H1 (cell line): Measurements from ENCODE around the gene RPL39L.

ENCODE experiments used
- CREB1 ChIP-seq: IDR thresholded peaks from 2 replicates; pipeline ENCODE4 v1.6.1; 2012; ENCODE audit warnings: inconsistent platforms
- CTCF ChIP-seq, 3 experiments: IDR thresholded peaks; 1 replicate in 2 of 3; 2 replicates in 1 of 3; pipeline versions ENCODE4 v1.5.1 to v1.6.1; 2011; ENCODE audit warnings: low read length in 3 of 3, mild to moderate bottlenecking in 3 of 3, inconsistent platforms in 2 of 3, low read depth in 1 of 3, moderate library complexity in 1 of 3; ENCODE audit not compliant: insufficient read depth in 1 of 3; ENCODE audit errors: control extremely low read depth in 1 of 3
- MAX ChIP-seq: IDR thresholded peaks from 2 replicates; pipeline ENCODE4 v1.6.1; 2012; ENCODE audit warnings: inconsistent platforms
- NANOG ChIP-seq: IDR thresholded peaks from 2 replicates; pipeline ENCODE4 v1.6.1; 2011; ENCODE audit warnings: low read length, low read depth, mild to moderate bottlenecking, inconsistent platforms; ENCODE audit not compliant: insufficient read depth, poor library complexity, severe bottlenecking
- POLR2AphosphoS5 ChIP-seq: IDR thresholded peaks from 2 replicates; pipeline ENCODE4 v1.6.1; 2011; ENCODE audit warnings: low read depth, low read length
- TF ChIP-seq, protein P1 (sequence below): IDR thresholded peaks from 2 replicates; pipeline ENCODE4 v1.6.1; 2011; ENCODE audit warnings: low read depth, mild to moderate bottlenecking, low read length; ENCODE audit not compliant: insufficient read depth

GRCh38 chr3:187146389-187146788 is 7.1 kb upstream of the RPL39L start:
- TF ChIP-seq CTCF (IDR thresholded peaks at IDR 0.05; ENCODE audit: control extremely low read depth in 1 of 3, insufficient read depth in 1 of 3, low read depth in 1 of 3, low read length in 3 of 3) (no peak), CREB1 (no peak), POLR2AphosphoS5 (no peak), NANOG (no peak), MAX (no peak)
- TF ChIP-seq, protein P1, sequence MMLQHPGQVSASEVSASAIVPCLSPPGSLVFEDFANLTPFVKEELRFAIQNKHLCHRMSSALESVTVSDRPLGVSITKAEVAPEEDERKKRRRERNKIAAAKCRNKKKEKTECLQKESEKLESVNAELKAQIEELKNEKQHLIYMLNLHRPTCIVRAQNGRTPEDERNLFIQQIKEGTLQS = no peak
